ENCODE results near the gene SHISAL2B. TPM values are rescaled to one million over a fixed set of nuclear protein-coding genes. Genes with fewer than 3 reads are reported as not detected.

Gene SHISAL2B
- total and polyA plus RNA-seq, 4 donors: not detected

DNA sequence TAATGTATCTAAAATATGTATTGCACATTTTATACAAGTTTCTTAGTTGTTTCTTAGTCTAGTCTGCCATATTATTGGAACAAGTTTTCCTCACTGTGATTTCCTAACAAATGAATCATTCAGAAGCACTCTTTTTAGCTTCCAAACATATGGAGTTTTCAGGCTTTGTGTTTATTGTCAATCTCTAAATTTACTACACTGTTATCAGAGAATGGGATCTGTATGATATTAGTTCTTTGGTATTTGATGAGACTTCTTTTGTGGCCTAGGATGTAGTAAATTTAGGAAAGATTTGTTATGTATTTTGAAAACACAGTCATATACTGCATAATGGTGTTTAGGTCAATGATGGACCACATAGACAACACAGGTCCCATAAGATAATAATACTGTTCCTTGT lies 52.5 kb downstream of the SHISAL2B start:
- no peaks in the 10 kb centered on the region for H3K9me3 ChIP-seq (ENCODE audit: control insufficient read depth in 4 of 4, low read length in 3 of 4)
- H3K4me3 ChIP-seq (ENCODE audit: low read depth in 1 of 3, low read length in 3 of 3): no peak overlapping the region
- H3K27ac ChIP-seq (ENCODE audit: low read depth in 1 of 2, low read length in 2 of 2): no peak overlapping the region
- DNase-seq (ENCODE audit: low spot score): no peak
- H3K9ac ChIP-seq (ENCODE audit: low read depth in 1 of 2, low read length in 2 of 2): no peak overlapping the region
- peaks cover 0 to 18% (median 10%) of the 10 kb centered on the region in 4 donors for H3K36me3 ChIP-seq (ENCODE audit: control insufficient read depth in 4 of 4, insufficient read depth in 3 of 4, low read depth in 1 of 4, low read length in 3 of 4)
- no peaks in the 10 kb centered on the region for H3K4me1 ChIP-seq (ENCODE audit: control insufficient read depth in 4 of 4, insufficient read depth in 4 of 4, low read length in 3 of 4)
- no peak for TF ChIP-seq TAF1 (conservative IDR thresholded peaks at IDR 0.05)
- no peak for TF ChIP-seq HNF4G (IDR thresholded peaks at IDR 0.05)
- TF ChIP-seq, protein P1, sequence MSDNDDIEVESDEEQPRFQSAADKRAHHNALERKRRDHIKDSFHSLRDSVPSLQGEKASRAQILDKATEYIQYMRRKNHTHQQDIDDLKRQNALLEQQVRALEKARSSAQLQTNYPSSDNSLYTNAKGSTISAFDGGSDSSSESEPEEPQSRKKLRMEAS (IDR thresholded peaks at IDR 0.05): no peak
- no peak for TF ChIP-seq ATF3 (IDR thresholded peaks at IDR 0.05)
- TF ChIP-seq ZBTB33 (IDR thresholded peaks at IDR 0.05): no peak
- no peak for TF ChIP-seq GABPA (IDR thresholded peaks at IDR 0.05 in 1 of 2, conservative IDR thresholded peaks at IDR 0.05 in 1 of 2)
- TF ChIP-seq, protein P2, sequence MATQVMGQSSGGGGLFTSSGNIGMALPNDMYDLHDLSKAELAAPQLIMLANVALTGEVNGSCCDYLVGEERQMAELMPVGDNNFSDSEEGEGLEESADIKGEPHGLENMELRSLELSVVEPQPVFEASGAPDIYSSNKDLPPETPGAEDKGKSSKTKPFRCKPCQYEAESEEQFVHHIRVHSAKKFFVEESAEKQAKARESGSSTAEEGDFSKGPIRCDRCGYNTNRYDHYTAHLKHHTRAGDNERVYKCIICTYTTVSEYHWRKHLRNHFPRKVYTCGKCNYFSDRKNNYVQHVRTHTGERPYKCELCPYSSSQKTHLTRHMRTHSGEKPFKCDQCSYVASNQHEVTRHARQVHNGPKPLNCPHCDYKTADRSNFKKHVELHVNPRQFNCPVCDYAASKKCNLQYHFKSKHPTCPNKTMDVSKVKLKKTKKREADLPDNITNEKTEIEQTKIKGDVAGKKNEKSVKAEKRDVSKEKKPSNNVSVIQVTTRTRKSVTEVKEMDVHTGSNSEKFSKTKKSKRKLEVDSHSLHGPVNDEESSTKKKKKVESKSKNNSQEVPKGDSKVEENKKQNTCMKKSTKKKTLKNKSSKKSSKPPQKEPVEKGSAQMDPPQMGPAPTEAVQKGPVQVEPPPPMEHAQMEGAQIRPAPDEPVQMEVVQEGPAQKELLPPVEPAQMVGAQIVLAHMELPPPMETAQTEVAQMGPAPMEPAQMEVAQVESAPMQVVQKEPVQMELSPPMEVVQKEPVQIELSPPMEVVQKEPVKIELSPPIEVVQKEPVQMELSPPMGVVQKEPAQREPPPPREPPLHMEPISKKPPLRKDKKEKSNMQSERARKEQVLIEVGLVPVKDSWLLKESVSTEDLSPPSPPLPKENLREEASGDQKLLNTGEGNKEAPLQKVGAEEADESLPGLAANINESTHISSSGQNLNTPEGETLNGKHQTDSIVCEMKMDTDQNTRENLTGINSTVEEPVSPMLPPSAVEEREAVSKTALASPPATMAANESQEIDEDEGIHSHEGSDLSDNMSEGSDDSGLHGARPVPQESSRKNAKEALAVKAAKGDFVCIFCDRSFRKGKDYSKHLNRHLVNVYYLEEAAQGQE (IDR thresholded peaks at IDR 0.05): no peak
- no peak for TF ChIP-seq NR2F2 (IDR thresholded peaks at IDR 0.05)
- no peak for TF ChIP-seq FOXA2 (IDR thresholded peaks at IDR 0.05)
- TF ChIP-seq RAD21 (IDR thresholded peaks at IDR 0.05): no peak
- TF ChIP-seq RXRA (IDR thresholded peaks at IDR 0.05): no peak
- no peak for TF ChIP-seq EGR1 (IDR thresholded peaks at IDR 0.05; ENCODE audit: low read depth in 2 of 2)
- TF ChIP-seq SP1 (IDR thresholded peaks at IDR 0.05): no peak
- TF ChIP-seq JUND (IDR thresholded peaks at IDR 0.05): no peak
- no peak for TF ChIP-seq HNF4A (conservative IDR thresholded peaks at IDR 0.05)
- no peaks in the 10 kb centered on the region for H3K27me3 ChIP-seq (ENCODE audit: control insufficient read depth in 4 of 4, insufficient read depth in 4 of 4, low read length in 3 of 4)

- no peak overlapping the region for H3K9ac ChIP-seq (ENCODE audit: low read depth in 1 of 2, low read length in 2 of 2)
- H3K4me1 ChIP-seq (ENCODE audit: control insufficient read depth in 4 of 4, insufficient read depth in 4 of 4, low read length in 3 of 4): no peaks in the 10 kb centered on the region
- TF ChIP-seq CTCF (IDR thresholded peaks at IDR 0.05; ENCODE audit: low read depth, low read length, missing input control): no peak
- TF ChIP-seq SP1 (IDR thresholded peaks at IDR 0.05): no peak
- TF ChIP-seq GABPA (IDR thresholded peaks at IDR 0.05 in 1 of 2, conservative IDR thresholded peaks at IDR 0.05 in 1 of 2): no peak
- TF ChIP-seq TAF1 (conservative IDR thresholded peaks at IDR 0.05): no peak
- TF ChIP-seq, protein P2 (IDR thresholded peaks at IDR 0.05): no peak
- no peak for TF ChIP-seq ZBTB33 (IDR thresholded peaks at IDR 0.05)
- no peak for TF ChIP-seq FOXA2 (IDR thresholded peaks at IDR 0.05)
- TF ChIP-seq HNF4A (conservative IDR thresholded peaks at IDR 0.05): no peak
- H3K27me3 ChIP-seq (ENCODE audit: control insufficient read depth in 4 of 4, insufficient read depth in 4 of 4, low read length in 3 of 4): no peaks in the 10 kb centered on the region
- DNase-seq (ENCODE audit: low spot score): no peak
- H3K4me3 ChIP-seq (ENCODE audit: low read depth in 1 of 3, low read length in 3 of 3): no peak overlapping the region
- WGBS: 96% methylated on average over 1 of the region's 1 CpG
- H3K36me3 ChIP-seq (ENCODE audit: control insufficient read depth in 4 of 4, insufficient read depth in 3 of 4, low read depth in 1 of 4, low read length in 3 of 4): peaks cover 0 to 8% (median under 1%) of the 10 kb centered on the region in 4 donors
- no peak overlapping the region for H3K27ac ChIP-seq (ENCODE audit: low read depth in 1 of 2, low read length in 2 of 2)
- no peaks in the 10 kb centered on the region for H3K9me3 ChIP-seq (ENCODE audit: control insufficient read depth in 4 of 4, low read length in 3 of 4)
Measured at GRCh38 chr5:64744914-64745313, 54.6 kb downstream of the SHISAL2B start.
